HEK293 (cell line): Measurements from ENCODE around the gene UBE2V1.

Source experiments
- CTCF ChIA-PET: fragments of 350-600 bp; formaldehyde crosslinking; extraction: SDS; loops from one replicate; lab custom pipeline; 2021; ENCODE audit warnings: antibody characterized with exemption; lab: Yijun Ruan, JAX
- POLR2A ChIA-PET: fragments of 300-600 bp; formaldehyde crosslinking; extraction: SDS; loops from one replicate; lab custom pipeline; 2020; ENCODE audit warnings: antibody characterized with exemption, inconsistent platforms; lab: Yijun Ruan, JAX
- H3K27ac ChIP-seq: fragments of 200-500 bp; sonication (Bioruptor generic); 2 replicates; pipeline ENCODE4 v1.5.1; 2014; ENCODE audit warnings: low read depth, low read length, control low read depth, inconsistent platforms; ENCODE audit errors: extremely low read depth
- H3K36me3 ChIP-seq, 2 experiments: fragments of 200-500 bp in 1 of 2; sonication (Bioruptor generic) in 1 of 2; 1 replicate in 1 of 2; 2 replicates in 1 of 2; pipeline ENCODE4 v1.5.1; 2014 to 2017; ENCODE audit warnings: inconsistent platforms in 2 of 2, low read length in 2 of 2; ENCODE audit not compliant: control insufficient read depth in 2 of 2, insufficient read depth in 1 of 2
- H3K4me1 ChIP-seq: fragments of 200-500 bp; sonication (Bioruptor generic); 2 replicates; pipeline ENCODE4 v1.5.1; 2014; ENCODE audit warnings: mild to moderate bottlenecking, low read length, inconsistent platforms; ENCODE audit not compliant: control insufficient read depth, insufficient read depth
- H3K4me3 ChIP-seq: 2 replicates; pipeline ENCODE4 v1.5.1; 2011; ENCODE audit warnings: low read depth, mild to moderate bottlenecking, control low read depth, low read length, moderate library complexity
- H3K9me3 ChIP-seq: fragments of 200-500 bp; sonication (Bioruptor generic); 2 replicates; pipeline ENCODE4 v1.5.1; 2014; ENCODE audit warnings: low read depth, low read length, inconsistent platforms; ENCODE audit not compliant: control insufficient read depth, insufficient read depth
- EGR2 ChIP-seq: fragments of 450-650 bp; formaldehyde crosslinking; IDR thresholded peaks from 2 replicates; pipeline ENCODE4 v1.5.1; 2016; ENCODE audit warnings: low read depth, missing biosample characterization, missing genetic modification characterization
- GFI1B ChIP-seq: fragments of 450-650 bp; formaldehyde crosslinking; IDR thresholded peaks from 2 replicates; pipeline ENCODE4 v1.5.1; 2016; ENCODE audit warnings: missing biosample characterization, missing genetic modification characterization
- KLF7 ChIP-seq: fragments of 450-650 bp; formaldehyde crosslinking; IDR thresholded peaks from 2 replicates; pipeline ENCODE4 v1.5.1; 2016; ENCODE audit warnings: missing biosample characterization, missing genetic modification characterization, borderline replicate concordance
- SP3 ChIP-seq: fragments of 450-650 bp; formaldehyde crosslinking; IDR thresholded peaks from 2 replicates; pipeline ENCODE4 v1.5.1; 2016; ENCODE audit warnings: missing biosample characterization, missing genetic modification characterization
- SP7 ChIP-seq: fragments of 450-650 bp; formaldehyde crosslinking; IDR thresholded peaks from 2 replicates; pipeline ENCODE4 v1.5.1; 2016; ENCODE audit warnings: missing biosample characterization, missing genetic modification characterization
- ZFHX2 ChIP-seq: fragments of 450-650 bp; formaldehyde crosslinking; conservative IDR thresholded peaks from 2 replicates; pipeline ENCODE4 v1.5.1; 2016; ENCODE audit warnings: missing biosample characterization, missing genetic modification characterization
- ZNF2 ChIP-seq: fragments of 450-650 bp; formaldehyde crosslinking; IDR thresholded peaks from 2 replicates; pipeline ENCODE4 v1.5.1; 2016; ENCODE audit warnings: missing biosample characterization, missing genetic modification characterization
- ZNF23 ChIP-seq: fragments of 450-650 bp; formaldehyde crosslinking; IDR thresholded peaks from 2 replicates; pipeline ENCODE4 v1.5.1; 2016; ENCODE audit warnings: missing biosample characterization, missing genetic modification characterization, borderline replicate concordance
- ZNF24 ChIP-seq: fragments of 450-650 bp; formaldehyde crosslinking; IDR thresholded peaks from 2 replicates; pipeline ENCODE4 v1.5.1; 2016; ENCODE audit warnings: missing biosample characterization, missing genetic modification characterization
- ZNF311 ChIP-seq: fragments of 450-650 bp; formaldehyde crosslinking; IDR thresholded peaks from 2 replicates; pipeline ENCODE4 v1.5.1; 2017; ENCODE audit warnings: missing biosample characterization, missing genetic modification characterization, borderline replicate concordance
- ZNF391 ChIP-seq: fragments of 450-650 bp; formaldehyde crosslinking; IDR thresholded peaks from 2 replicates; pipeline ENCODE4 v1.5.1; 2016; ENCODE audit warnings: low read depth, missing biosample characterization, missing genetic modification characterization, borderline replicate concordance
- ZNF600 ChIP-seq: fragments of 450-650 bp; formaldehyde crosslinking; IDR thresholded peaks from 2 replicates; pipeline ENCODE4 v1.5.1; 2016; ENCODE audit warnings: missing biosample characterization, missing genetic modification characterization
- ZNF658 ChIP-seq: fragments of 450-650 bp; formaldehyde crosslinking; IDR thresholded peaks from 2 replicates; pipeline ENCODE4; 2016; ENCODE audit warnings: missing biosample characterization, missing genetic modification characterization
- ZNF785 ChIP-seq: fragments of 450-650 bp; formaldehyde crosslinking; IDR thresholded peaks from 2 replicates; pipeline ENCODE4 v1.5.1; 2016; ENCODE audit warnings: missing biosample characterization, missing genetic modification characterization
- TF ChIP-seq, protein P1 (sequence below): fragments of 450-650 bp; formaldehyde crosslinking; IDR thresholded peaks from 2 replicates; pipeline ENCODE4 v1.5.1; 2016; ENCODE audit warnings: missing biosample characterization, missing genetic modification characterization, borderline replicate concordance
- TF ChIP-seq, protein P2 (sequence below): fragments of 450-650 bp; formaldehyde crosslinking; IDR thresholded peaks from 2 replicates; pipeline ENCODE4 v1.5.1; 2016; ENCODE audit warnings: missing biosample characterization, missing genetic modification characterization
- TF ChIP-seq, protein P3 (sequence below): fragments of 450-650 bp; formaldehyde crosslinking; IDR thresholded peaks from 2 replicates; pipeline ENCODE4; 2016; ENCODE audit warnings: missing biosample characterization, missing genetic modification characterization
- TF ChIP-seq, protein P4 (sequence below): fragments of 450-650 bp; formaldehyde crosslinking; IDR thresholded peaks from 2 replicates; pipeline ENCODE4 v1.5.1; 2017; ENCODE audit warnings: missing biosample characterization, missing genetic modification characterization
- TF ChIP-seq, protein P5 (sequence below): fragments of 450-650 bp; formaldehyde crosslinking; IDR thresholded peaks from 2 replicates; pipeline ENCODE4 v1.5.1; 2016; ENCODE audit warnings: missing biosample characterization, missing genetic modification characterization
- TF ChIP-seq, protein P6 (sequence below): sonication (generic); formaldehyde crosslinking; IDR thresholded peaks from 2 replicates; pipeline ENCODE4 v1.8.1; 2022; ENCODE audit warnings: mild to moderate bottlenecking, moderate library complexity, missing genetic modification reagents

UBE2V1 gene

DNA sequence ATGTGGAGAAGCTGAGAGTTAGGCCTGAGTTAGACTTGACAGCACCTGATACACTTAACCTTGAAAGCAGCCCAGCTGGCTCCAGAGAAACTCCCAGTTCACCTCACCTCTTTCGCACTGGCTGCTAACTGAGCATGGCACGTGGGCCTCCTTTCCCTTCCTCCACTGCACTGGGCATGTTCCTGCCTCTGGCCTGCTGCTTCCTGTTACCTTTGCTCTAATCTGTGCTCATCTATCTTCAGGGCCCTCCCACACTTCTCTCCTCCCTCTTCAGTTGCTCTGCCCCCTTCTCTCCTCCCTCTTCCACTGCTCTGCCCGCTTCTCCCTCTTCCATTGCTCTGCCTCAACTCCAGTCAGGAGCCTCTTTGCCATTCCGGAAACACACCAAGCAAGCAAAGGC is 13.7 kb upstream of the UBE2V1 start (continued):
- TF ChIP-seq, protein P1, sequence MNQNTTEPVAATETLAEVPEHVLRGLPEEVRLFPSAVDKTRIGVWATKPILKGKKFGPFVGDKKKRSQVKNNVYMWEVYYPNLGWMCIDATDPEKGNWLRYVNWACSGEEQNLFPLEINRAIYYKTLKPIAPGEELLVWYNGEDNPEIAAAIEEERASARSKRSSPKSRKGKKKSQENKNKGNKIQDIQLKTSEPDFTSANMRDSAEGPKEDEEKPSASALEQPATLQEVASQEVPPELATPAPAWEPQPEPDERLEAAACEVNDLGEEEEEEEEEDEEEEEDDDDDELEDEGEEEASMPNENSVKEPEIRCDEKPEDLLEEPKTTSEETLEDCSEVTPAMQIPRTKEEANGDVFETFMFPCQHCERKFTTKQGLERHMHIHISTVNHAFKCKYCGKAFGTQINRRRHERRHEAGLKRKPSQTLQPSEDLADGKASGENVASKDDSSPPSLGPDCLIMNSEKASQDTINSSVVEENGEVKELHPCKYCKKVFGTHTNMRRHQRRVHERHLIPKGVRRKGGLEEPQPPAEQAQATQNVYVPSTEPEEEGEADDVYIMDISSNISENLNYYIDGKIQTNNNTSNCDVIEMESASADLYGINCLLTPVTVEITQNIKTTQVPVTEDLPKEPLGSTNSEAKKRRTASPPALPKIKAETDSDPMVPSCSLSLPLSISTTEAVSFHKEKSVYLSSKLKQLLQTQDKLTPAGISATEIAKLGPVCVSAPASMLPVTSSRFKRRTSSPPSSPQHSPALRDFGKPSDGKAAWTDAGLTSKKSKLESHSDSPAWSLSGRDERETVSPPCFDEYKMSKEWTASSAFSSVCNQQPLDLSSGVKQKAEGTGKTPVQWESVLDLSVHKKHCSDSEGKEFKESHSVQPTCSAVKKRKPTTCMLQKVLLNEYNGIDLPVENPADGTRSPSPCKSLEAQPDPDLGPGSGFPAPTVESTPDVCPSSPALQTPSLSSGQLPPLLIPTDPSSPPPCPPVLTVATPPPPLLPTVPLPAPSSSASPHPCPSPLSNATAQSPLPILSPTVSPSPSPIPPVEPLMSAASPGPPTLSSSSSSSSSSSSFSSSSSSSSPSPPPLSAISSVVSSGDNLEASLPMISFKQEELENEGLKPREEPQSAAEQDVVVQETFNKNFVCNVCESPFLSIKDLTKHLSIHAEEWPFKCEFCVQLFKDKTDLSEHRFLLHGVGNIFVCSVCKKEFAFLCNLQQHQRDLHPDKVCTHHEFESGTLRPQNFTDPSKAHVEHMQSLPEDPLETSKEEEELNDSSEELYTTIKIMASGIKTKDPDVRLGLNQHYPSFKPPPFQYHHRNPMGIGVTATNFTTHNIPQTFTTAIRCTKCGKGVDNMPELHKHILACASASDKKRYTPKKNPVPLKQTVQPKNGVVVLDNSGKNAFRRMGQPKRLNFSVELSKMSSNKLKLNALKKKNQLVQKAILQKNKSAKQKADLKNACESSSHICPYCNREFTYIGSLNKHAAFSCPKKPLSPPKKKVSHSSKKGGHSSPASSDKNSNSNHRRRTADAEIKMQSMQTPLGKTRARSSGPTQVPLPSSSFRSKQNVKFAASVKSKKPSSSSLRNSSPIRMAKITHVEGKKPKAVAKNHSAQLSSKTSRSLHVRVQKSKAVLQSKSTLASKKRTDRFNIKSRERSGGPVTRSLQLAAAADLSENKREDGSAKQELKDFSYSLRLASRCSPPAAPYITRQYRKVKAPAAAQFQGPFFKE (tag by site-specific recombination), result no peak
- TF ChIP-seq, protein P2, sequence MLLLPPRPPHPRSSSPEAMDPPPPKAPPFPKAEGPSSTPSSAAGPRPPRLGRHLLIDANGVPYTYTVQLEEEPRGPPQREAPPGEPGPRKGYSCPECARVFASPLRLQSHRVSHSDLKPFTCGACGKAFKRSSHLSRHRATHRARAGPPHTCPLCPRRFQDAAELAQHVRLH, result no peak
- TF ChIP-seq ZNF24 (tag by site-specific recombination) (no peak), EGR2 (peak; percentile 74), ZNF658 (tag by site-specific recombination) (no peak), SP3 (tag by site-specific recombination) (peak; percentile 54), ZFHX2 (tag by site-specific recombination) (peak; percentile 49)
- TF ChIP-seq, protein P3, sequence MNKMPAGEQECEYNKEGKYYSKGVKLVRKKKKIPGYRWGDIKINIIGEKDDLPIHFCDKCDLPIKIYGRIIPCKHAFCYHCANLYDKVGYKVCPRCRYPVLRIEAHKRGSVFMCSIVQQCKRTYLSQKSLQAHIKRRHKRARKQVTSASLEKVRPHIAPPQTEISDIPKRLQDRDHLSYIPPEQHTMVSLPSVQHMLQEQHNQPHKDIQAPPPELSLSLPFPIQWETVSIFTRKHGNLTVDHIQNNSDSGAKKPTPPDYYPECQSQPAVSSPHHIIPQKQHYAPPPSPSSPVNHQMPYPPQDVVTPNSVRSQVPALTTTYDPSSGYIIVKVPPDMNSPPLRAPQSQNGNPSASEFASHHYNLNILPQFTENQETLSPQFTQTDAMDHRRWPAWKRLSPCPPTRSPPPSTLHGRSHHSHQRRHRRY, result no peak
- TF ChIP-seq, all 188 proteins: peak for 7

DNA sequence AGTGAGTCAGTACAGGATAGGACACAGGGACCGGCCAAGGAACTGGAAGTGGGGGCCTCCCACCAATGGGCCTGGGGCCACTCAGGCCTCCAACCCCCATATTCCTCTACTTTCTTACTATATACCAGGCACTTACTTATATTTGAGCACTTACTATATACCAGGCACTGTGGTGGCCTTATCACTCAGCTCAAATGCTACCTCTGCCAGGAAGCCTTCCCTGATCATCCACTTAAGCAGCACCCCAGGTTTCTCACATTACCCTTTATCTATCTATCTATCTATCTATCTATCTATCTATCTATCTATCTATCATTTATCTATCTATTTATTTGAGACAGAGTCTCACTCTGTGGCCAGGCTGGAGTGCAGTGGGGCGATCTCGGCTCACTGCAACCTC is 12.3 kb upstream of the UBE2V1 start:
- CTCF ChIA-PET, result interaction anchor here (0.6 kb wide), 1 partner anchor 825 kb away, joined by 3 read pairs; no protein-coding TSS in a partner anchor
- peaks cover 0 to 72% of the 10 kb centered on the region in 2 experiments; a peak in 2 of 3 replicates for H3K36me3 ChIP-seq
- POLR2A ChIA-PET, result interaction anchor here (1.5 kb wide), 1 partner anchor 10 kb away, joined by 3 read pairs; no protein-coding TSS in a partner anchor
- no peak overlapping the region for H3K4me3 ChIP-seq
- no peak overlapping the region for H3K27ac ChIP-seq
- no peaks in the 10 kb centered on the region for H3K9me3 ChIP-seq
- H3K4me1 ChIP-seq, result no peaks in the 10 kb centered on the region
- TF ChIP-seq GFI1B (tag by site-specific recombination) (no peak), ZNF600 (no peak), ZNF785 (tag by site-specific recombination) (no peak), ZNF391 (tag by site-specific recombination) (no peak), SP7 (tag by site-specific recombination) (no peak), ZNF311 (tag by site-specific recombination) (no peak), ZNF23 (tag by site-specific recombination) (no peak), ZNF2 (no peak), KLF7 (tag by site-specific recombination) (no peak)
- TF ChIP-seq, protein P4, sequence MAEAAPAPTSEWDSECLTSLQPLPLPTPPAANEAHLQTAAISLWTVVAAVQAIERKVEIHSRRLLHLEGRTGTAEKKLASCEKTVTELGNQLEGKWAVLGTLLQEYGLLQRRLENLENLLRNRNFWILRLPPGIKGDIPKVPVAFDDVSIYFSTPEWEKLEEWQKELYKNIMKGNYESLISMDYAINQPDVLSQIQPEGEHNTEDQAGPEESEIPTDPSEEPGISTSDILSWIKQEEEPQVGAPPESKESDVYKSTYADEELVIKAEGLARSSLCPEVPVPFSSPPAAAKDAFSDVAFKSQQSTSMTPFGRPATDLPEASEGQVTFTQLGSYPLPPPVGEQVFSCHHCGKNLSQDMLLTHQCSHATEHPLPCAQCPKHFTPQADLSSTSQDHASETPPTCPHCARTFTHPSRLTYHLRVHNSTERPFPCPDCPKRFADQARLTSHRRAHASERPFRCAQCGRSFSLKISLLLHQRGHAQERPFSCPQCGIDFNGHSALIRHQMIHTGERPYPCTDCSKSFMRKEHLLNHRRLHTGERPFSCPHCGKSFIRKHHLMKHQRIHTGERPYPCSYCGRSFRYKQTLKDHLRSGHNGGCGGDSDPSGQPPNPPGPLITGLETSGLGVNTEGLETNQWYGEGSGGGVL, result no peak
- TF ChIP-seq, protein P5, sequence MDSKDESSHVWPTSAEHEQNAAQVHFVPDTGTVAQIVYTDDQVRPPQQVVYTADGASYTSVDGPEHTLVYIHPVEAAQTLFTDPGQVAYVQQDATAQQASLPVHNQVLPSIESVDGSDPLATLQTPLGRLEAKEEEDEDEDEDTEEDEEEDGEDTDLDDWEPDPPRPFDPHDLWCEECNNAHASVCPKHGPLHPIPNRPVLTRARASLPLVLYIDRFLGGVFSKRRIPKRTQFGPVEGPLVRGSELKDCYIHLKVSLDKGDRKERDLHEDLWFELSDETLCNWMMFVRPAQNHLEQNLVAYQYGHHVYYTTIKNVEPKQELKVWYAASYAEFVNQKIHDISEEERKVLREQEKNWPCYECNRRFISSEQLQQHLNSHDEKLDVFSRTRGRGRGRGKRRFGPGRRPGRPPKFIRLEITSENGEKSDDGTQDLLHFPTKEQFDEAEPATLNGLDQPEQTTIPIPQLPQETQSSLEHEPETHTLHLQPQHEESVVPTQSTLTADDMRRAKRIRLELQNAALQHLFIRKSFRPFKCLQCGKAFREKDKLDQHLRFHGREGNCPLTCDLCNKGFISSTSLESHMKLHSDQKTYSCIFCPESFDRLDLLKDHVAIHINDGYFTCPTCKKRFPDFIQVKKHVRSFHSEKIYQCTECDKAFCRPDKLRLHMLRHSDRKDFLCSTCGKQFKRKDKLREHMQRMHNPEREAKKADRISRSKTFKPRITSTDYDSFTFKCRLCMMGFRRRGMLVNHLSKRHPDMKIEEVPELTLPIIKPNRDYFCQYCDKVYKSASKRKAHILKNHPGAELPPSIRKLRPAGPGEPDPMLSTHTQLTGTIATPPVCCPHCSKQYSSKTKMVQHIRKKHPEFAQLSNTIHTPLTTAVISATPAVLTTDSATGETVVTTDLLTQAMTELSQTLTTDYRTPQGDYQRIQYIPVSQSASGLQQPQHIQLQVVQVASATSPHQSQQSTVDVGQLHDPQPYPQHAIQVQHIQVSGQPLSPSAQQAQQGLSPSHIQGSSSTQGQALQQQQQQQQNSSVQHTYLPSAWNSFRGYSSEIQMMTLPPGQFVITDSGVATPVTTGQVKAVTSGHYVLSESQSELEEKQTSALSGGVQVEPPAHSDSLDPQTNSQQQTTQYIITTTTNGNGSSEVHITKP (tag by site-specific recombination), result no peak
- TF ChIP-seq, protein P6, sequence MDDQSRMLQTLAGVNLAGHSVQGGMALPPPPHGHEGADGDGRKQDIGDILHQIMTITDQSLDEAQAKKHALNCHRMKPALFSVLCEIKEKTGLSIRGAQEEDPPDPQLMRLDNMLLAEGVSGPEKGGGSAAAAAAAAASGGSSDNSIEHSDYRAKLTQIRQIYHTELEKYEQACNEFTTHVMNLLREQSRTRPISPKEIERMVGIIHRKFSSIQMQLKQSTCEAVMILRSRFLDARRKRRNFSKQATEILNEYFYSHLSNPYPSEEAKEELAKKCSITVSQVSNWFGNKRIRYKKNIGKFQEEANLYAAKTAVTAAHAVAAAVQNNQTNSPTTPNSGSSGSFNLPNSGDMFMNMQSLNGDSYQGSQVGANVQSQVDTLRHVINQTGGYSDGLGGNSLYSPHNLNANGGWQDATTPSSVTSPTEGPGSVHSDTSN (CRISPR knock-in tag), result no peak
